Measurements from ENCODE around the gene RPTOR. TPM values are rescaled to one million over a fixed set of nuclear protein-coding genes. Genes with fewer than 3 reads are reported as not detected.

RPTOR gene
- total RNA-seq, 2 experiments from 2014 or later = 32.4 to 35.4 TPM

DNA sequence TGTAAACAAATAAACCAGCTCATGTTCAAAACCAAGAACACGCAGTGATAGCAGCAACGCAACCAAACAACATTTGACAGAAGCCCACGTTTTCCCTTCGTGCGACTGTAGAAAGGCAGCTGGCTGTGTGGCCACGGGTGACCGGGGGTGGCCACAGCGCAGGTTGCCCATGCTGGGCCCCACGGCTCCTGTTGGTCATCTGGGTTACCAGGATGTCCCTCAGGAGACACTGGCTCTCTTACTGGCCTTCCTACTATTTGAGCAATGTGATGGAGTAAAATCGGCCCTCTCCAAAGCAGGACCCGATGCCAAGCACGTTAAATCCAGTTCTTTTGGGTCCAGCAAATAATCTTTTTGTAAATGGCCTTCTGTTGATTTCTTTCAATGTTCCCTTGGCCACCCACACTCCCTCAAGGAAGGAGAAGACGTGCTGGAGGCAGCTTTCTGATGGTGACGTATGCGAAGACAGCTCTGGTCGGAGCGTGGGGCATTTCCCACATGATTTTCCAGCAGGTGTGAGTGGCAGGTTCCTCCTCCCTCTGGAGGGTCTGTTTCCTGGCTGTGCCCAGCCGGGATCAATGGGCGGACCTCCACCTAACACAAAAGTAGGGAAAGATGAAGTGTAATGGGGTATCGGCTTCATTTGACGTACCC lies 303.9 kb downstream of the RPTOR start:
- H3K36me3 Mint-ChIP-seq (ENCODE audit: low read depth) = peaks cover 39% of the 10 kb centered on the region
- no peaks in the 10 kb centered on the region for H3K27me3 Mint-ChIP-seq (ENCODE audit: low read depth)
- H3K4me3 Mint-ChIP-seq = no peak overlapping the region
- H3K27ac Mint-ChIP-seq = peak overlapping the region; percentile 74
- H3K9me3 Mint-ChIP-seq = no peaks in the 10 kb centered on the region
- DNase-seq = no peak
- intact Hi-C loops (cut with micrococcal nuclease) = no loop called here
- H3K4me1 Mint-ChIP-seq (ENCODE audit: low read depth) = peaks cover 62% of the 10 kb centered on the region
- CTCF ChIA-PET = interaction anchor here (1.4 kb wide), 1 partner anchor 14 kb away, joined by 4 read pairs; no protein-coding TSS in a partner anchor

DNA sequence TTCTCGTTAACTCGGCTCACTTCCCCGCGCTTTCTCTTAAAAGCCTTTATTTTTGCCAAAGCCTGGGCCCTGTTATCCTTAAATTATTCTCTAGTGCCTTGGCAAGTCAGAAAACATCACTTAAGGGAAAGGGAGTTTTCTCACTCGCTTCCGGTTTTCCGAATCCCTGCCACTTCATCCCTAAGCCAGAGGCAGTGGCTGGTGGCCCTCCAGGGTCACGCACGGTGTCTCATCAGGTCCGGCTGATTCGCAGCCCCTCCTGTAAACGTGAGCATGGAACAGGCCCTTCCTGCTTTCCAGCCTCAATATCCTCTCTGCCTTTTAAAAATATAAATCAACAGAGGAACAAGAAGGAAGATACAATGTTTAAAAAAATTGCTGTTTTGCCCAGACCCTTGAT lies 304.5 kb downstream of the RPTOR start:
- H3K4me1 Mint-ChIP-seq (ENCODE audit: low read depth) = peaks cover 62% of the 10 kb centered on the region
- no peak overlapping the region for H3K4me3 Mint-ChIP-seq
- H3K27me3 Mint-ChIP-seq (ENCODE audit: low read depth) = no peaks in the 10 kb centered on the region
- peak overlapping the region; percentile 60 for H3K27ac Mint-ChIP-seq
- H3K9me3 Mint-ChIP-seq = no peaks in the 10 kb centered on the region
- peaks cover 39% of the 10 kb centered on the region for H3K36me3 Mint-ChIP-seq (ENCODE audit: low read depth)
- intact Hi-C loops (cut with micrococcal nuclease) = no loop called here
- CTCF ChIA-PET = no interaction called here
- no peak for DNase-seq

DNA sequence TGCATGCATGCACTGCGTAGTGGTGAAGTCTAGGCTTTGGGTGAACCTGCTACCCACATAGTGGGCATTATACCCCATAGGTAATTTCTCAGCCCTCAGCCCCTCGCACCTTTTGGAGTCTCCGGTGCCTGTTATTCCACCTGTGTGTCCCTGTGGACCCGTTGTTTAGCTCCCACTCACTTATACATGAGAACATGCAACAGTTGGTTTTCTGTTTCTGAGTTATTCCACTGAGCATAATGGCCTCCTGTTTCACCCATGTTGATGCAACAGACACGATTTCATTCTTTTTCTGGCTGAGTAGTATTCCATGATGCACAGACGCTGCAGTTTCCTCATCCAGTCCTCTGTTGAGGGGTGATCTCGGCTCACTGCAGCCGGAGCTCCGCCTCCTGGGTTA lies 305.5 kb downstream of the RPTOR start:
- Mint-ChIP-seq H3K27ac (no peak overlapping the region), H3K4me1 (ENCODE audit: low read depth) (peaks cover 65% of the 10 kb centered on the region)
- CTCF ChIA-PET = interaction anchor here (0.9 kb wide), 1 partner anchor 48 kb away, joined by 3 read pairs; no protein-coding TSS in a partner anchor

GRCh38 chr17:80850817-80851216 lies 306.2 kb downstream of the RPTOR start:
- DNase-seq = no peak
- Mint-ChIP-seq H3K27me3 (ENCODE audit: low read depth) (no peaks in the 10 kb centered on the region), H3K4me1 (ENCODE audit: low read depth) (peaks cover 67% of the 10 kb centered on the region), H3K4me3 (no peak overlapping the region), H3K27ac (peak overlapping the region; percentile 44), H3K9me3 (no peaks in the 10 kb centered on the region), H3K36me3 (ENCODE audit: low read depth) (peaks cover 37% of the 10 kb centered on the region)
- intact Hi-C loops (cut with micrococcal nuclease) = no loop called here
- CTCF ChIA-PET = no interaction called here

More for the DNA sequence above, 305.5 kb downstream of the RPTOR start:
- no peaks in the 10 kb centered on the region for H3K9me3 Mint-ChIP-seq
- intact Hi-C loops (cut with micrococcal nuclease) = no loop called here
- no peak for DNase-seq
- H3K4me3 Mint-ChIP-seq = no peak overlapping the region
- H3K27me3 Mint-ChIP-seq (ENCODE audit: low read depth) = no peaks in the 10 kb centered on the region
- H3K36me3 Mint-ChIP-seq (ENCODE audit: low read depth) = peaks cover 37% of the 10 kb centered on the region

GRCh38 chr17:80851277-80851925 lies 306.8 kb downstream of the RPTOR start:
- Mint-ChIP-seq H3K36me3 (ENCODE audit: low read depth) (peaks cover 39% of the 10 kb centered on the region), H3K4me1 (ENCODE audit: low read depth) (peaks cover 67% of the 10 kb centered on the region), H3K27ac (peak overlapping the region; percentile 44), H3K27me3 (ENCODE audit: low read depth) (no peaks in the 10 kb centered on the region), H3K4me3 (no peak overlapping the region), H3K9me3 (no peaks in the 10 kb centered on the region)
- DNase-seq = no peak
- intact Hi-C loops (cut with micrococcal nuclease) = no loop called here
- CTCF ChIA-PET = no interaction called here

DNA sequence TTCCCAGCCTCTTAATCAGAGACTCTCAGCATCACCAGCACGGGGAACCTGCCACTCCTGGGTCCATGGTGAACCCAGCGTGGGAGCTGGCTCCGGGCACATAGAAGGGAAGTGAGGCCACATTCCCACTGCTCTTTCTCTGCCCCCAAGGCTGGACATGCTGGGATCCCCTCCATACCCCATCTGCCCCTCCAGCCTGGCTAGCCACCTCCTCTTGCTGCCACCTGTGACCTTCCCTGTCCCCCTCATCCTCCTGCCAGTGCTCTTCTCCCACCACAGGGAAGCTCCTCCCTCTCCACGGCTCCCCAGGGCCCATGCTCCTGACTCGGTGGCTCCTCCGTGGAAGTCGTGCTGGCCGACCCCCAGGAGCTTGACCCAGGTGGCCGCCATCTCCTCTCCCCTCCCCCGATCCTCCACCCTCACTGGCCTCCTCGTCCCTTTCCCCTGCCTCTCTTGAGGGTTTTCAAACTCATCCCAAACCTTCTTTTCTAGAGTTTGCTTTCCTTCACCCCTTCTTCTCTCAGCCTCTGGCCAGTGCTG lies 307.9 kb downstream of the RPTOR start:
- DNase-seq = no peak
- intact Hi-C loops (cut with micrococcal nuclease) = no loop called here
- Mint-ChIP-seq H3K27ac (no peak overlapping the region), H3K4me3 (no peak overlapping the region), H3K27me3 (ENCODE audit: low read depth) (no peaks in the 10 kb centered on the region), H3K4me1 (ENCODE audit: low read depth) (peaks cover 67% of the 10 kb centered on the region), H3K36me3 (ENCODE audit: low read depth) (peaks cover 29% of the 10 kb centered on the region), H3K9me3 (no peaks in the 10 kb centered on the region)
- CTCF ChIA-PET = no interaction called here

DNA sequence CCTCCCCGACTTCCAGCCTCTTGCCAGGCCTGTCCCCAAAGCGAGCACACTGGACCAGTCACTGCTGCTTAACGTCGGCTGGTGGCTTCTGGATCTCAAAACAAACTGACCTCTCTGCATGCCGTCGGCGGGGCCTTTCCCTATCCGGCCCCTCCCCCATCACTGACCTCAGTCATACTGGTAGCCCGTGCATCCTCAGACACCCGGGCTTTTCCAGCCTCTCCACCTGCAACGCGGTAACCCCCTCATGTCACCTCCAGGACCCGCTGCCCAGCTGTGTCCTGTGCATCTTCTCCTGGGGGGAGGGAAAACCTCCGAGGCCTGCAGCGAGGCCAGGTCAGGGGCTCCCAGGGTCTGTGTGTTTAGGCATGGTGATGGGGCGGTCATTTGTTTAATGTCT lies 308.4 kb downstream of the RPTOR start:
- Mint-ChIP-seq H3K4me3 (no peak overlapping the region), H3K36me3 (ENCODE audit: low read depth) (peaks cover 26% of the 10 kb centered on the region), H3K27ac (no peak overlapping the region), H3K4me1 (ENCODE audit: low read depth) (peaks cover 67% of the 10 kb centered on the region), H3K9me3 (no peaks in the 10 kb centered on the region), H3K27me3 (ENCODE audit: low read depth) (no peaks in the 10 kb centered on the region)
- CTCF ChIA-PET = no interaction called here
- intact Hi-C loops (cut with micrococcal nuclease) = no loop called here
- DNase-seq = no peak

DNA sequence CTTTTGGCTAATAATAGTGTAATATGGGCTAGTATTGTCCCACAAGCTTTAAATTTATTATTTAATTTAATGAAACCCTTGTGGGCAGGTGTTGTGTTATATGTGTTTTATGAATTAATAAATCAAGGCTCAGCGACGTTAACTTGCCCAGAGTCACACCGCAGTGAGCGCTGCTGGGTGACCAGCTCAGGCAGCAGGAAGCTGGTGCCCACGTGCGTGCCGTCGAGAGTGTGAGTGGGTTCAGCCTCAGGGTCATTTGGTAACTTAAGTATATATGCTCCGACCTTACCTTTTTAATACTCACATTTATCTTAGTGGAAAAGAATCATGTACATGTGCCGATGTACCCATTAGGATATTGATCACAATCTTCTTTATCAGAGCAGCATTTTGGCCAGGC lies 309.6 kb downstream of the RPTOR start:
- no peak overlapping the region for H3K27ac Mint-ChIP-seq
- H3K4me1 Mint-ChIP-seq (ENCODE audit: low read depth) = peaks cover 67% of the 10 kb centered on the region
- DNase-seq = no peak
- CTCF ChIA-PET = no interaction called here
- intact Hi-C loops (cut with micrococcal nuclease) = no loop called here
- H3K4me3 Mint-ChIP-seq = no peak overlapping the region
- no peaks in the 10 kb centered on the region for H3K9me3 Mint-ChIP-seq
- H3K27me3 Mint-ChIP-seq (ENCODE audit: low read depth) = no peaks in the 10 kb centered on the region
- H3K36me3 Mint-ChIP-seq (ENCODE audit: low read depth) = peaks cover 23% of the 10 kb centered on the region

DNA sequence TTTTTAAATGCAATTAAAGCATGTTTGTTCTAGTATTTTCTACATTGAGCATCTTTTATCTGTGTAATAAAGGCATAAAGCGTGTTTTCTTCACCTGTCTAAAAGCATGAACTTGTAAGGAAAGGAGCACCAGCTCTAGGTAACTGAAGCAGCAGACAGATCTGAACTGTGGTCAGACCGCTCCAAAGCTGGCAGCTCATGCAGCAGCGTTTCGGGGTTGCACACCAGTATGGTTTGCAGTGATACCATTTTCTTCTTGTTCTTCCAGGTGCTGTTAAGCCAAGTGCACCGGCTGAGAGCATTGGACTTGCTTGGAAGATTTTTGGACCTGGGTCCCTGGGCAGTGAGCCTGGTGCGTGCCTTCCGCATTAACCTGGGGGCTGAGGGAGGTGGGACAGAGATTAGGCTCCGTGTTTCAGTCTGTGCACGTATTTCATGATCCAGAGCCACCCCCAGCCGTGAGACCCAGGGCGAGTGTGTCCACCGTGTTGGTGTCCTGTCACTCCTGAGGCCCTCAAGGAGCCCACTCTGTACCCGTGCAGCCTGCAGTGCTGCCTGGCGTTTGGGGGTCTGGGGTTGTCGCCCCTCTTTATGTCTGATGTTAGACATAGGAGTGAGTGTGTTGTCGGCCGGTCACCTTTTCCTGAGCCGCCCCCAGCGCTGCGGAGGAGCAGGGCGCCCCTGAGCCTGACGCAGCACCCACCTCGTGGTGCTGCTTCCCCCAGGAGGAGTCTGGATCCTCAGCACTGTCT lies 310.7 kb downstream of the RPTOR start:
- DNase-seq = no peak
- Mint-ChIP-seq H3K4me1 (ENCODE audit: low read depth) (peaks cover 71% of the 10 kb centered on the region), H3K27ac (peak overlapping the region; percentile 94), H3K9me3 (no peaks in the 10 kb centered on the region), H3K36me3 (ENCODE audit: low read depth) (peaks cover 21% of the 10 kb centered on the region), H3K27me3 (ENCODE audit: low read depth) (no peaks in the 10 kb centered on the region), H3K4me3 (no peak overlapping the region)
- CTCF ChIA-PET = interaction anchor here (1.2 kb wide), 1 partner anchor 37 kb away, joined by 4 read pairs; no protein-coding TSS in a partner anchor
- intact Hi-C loops (cut with micrococcal nuclease) = no loop called here

DNA sequence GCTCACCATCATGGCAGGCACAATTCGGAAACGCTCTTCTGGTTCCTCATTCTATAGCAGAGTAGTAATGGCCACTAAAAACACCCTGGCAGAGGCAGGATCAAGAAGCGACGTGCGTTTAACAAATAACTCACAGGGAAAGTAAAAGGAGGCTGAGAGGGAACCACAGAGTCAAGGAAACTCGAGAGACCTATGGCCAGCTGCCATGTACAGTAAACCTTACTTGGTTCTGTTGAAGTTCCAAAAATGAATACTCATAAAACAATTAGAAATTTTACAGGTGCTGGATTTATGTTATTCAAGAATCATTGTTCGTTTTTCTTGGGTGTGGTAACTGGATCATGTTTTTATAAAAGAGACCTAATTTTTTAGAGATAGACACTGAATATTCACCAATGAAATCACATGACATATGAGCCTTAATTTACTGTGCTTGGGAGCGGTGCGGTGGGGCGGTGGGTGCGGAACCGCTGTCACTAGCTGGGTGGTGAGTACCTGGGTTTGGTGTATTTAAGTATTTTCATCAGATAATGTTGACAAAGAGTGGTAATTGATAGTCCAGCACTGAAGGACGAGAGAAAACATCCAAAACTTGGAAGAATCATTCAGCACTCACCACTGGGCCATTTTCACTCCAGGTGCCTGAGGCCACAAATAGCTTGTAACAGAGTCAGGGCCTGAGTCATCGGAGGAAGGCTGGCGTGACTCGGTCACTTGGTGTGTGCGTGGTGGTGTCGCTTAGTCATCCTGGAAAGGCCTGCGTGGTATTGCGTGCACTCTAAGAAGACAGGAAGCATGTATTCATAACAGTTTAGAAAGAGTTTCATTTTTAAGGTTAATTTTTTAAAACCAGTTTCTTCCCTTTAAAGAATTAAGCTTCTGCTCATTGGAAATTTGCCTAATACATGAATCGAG lies 311.6 kb downstream of the RPTOR start:
- no peaks in the 10 kb centered on the region for H3K27me3 Mint-ChIP-seq (ENCODE audit: low read depth)
- peaks cover 18% of the 10 kb centered on the region for H3K36me3 Mint-ChIP-seq (ENCODE audit: low read depth)
- peak; percentile 96 for DNase-seq
- CTCF ChIA-PET = interaction anchor here (0.6 to 1.2 kb wide), 7 partner anchors 9 to 124 kb away, joined by 3 to 9 read pairs (median 3); no protein-coding TSS in a partner anchor
- peak overlapping the region; percentile 94 for H3K27ac Mint-ChIP-seq
- H3K4me3 Mint-ChIP-seq = peak overlapping the region; percentile 9
- no peaks in the 10 kb centered on the region for H3K9me3 Mint-ChIP-seq
- H3K4me1 Mint-ChIP-seq (ENCODE audit: low read depth) = peaks cover 75% of the 10 kb centered on the region
- intact Hi-C loops (cut with micrococcal nuclease) = loop anchor here (1.0 kb wide), 5 partner anchors 21 to 95 kb away; no protein-coding TSS in a partner anchor

DNA sequence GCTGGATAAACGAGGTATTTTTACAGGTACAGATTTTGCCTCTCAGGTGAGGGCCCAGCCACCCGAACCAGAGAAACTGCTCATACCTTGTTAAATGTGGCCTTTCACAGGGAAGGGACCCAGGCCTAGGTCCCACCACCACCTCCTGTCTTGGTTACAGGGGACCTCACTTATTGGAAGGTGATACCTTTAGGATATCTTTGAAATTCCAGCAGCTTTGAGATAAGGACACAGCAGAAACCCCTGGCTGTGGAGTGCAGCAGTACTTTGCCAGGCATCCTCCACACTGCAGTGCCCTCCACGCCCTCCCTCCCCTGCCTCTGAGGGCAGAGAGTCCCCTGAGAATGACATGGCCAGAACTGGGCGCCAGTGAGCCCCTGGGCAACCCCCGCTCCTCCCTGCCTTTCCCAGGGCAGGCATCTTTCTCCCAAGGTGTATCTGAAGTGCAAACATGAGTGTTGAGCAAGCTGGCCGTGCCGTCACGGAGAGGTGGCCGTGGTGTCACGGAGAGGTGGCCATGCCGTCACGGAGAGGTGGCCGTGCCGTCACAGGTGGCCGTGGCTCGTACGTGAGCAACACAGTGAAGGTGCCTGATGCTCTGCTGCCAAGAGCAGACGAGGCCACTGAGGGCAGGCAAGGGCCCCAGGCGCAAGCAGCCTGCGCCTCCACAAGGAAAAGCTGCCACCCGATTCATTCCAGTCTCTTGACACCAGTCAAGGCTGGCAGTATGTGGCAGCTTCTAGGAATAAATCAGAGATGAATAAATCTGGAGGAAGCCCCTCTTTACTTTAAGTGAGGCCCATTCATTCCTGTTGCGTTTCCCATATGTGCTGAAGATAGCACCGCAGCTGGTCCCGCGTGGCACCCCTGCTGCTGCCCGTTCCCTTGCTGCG lies 312.5 kb downstream of the RPTOR start:
- CTCF ChIA-PET = interaction anchor here (0.6 to 1.2 kb wide), 7 partner anchors 8 to 125 kb away, joined by 3 to 9 read pairs (median 3); no protein-coding TSS in a partner anchor
- no peak for DNase-seq
- H3K4me3 Mint-ChIP-seq = no peak overlapping the region
- no peaks in the 10 kb centered on the region for H3K9me3 Mint-ChIP-seq
- peaks cover 76% of the 10 kb centered on the region for H3K4me1 Mint-ChIP-seq (ENCODE audit: low read depth)
- H3K27me3 Mint-ChIP-seq (ENCODE audit: low read depth) = no peaks in the 10 kb centered on the region
- peak overlapping the region; percentile 94 for H3K27ac Mint-ChIP-seq
- intact Hi-C loops (cut with micrococcal nuclease) = loop anchor here (1.0 kb wide), 5 partner anchors 20 to 96 kb away; no protein-coding TSS in a partner anchor
- H3K36me3 Mint-ChIP-seq (ENCODE audit: low read depth) = peaks cover 24% of the 10 kb centered on the region

All from activated naive CD4-positive, alpha-beta T cell treated with anti-CD3 and anti-CD28 coated beads for 36 hours (primary cell).